KMS-11 (cell line): ENCODE results near the gene SFXN1.
"Not testable (repeated sequence)": the region's sequence is repeated elsewhere in the genome, so short reads cannot be mapped to it uniquely, and the experiment has no call there.

Experiments used
- H2AFZ ChIP-seq: fragments of 200-600 bp; sonication (generic); 2 replicates; pipeline ENCODE4 v1.6.1; 2016; ENCODE audit warnings: antibody characterized with exemption, mixed run types, low read depth
- H3K27ac ChIP-seq: fragments of 200-600 bp; sonication (generic); 2 replicates; pipeline ENCODE4 v1.6.1; 2016; ENCODE audit warnings: mild to moderate bottlenecking, mixed run types
- H3K27me3 ChIP-seq: fragments of 200-600 bp; sonication (generic); 2 replicates; pipeline ENCODE4 v1.6.1; 2017; ENCODE audit warnings: mild to moderate bottlenecking, low read depth, mixed run types, moderate library complexity; ENCODE audit not compliant: insufficient read depth
- H3K36me3 ChIP-seq: fragments of 200-600 bp; sonication (generic); 2 replicates; pipeline ENCODE4 v1.6.1; 2017; ENCODE audit warnings: mild to moderate bottlenecking, mixed run types; ENCODE audit not compliant: insufficient read depth
- H3K4me1 ChIP-seq: fragments of 200-600 bp; sonication (generic); 2 replicates; pipeline ENCODE4 v1.6.1; 2016; ENCODE audit warnings: mild to moderate bottlenecking, low read depth, mixed run types; ENCODE audit not compliant: poor library complexity, severe bottlenecking
- H3K4me2 ChIP-seq: fragments of 200-600 bp; sonication (generic); 2 replicates; pipeline ENCODE4 v1.7.0; 2016; ENCODE audit warnings: mild to moderate bottlenecking, mixed run types
- H3K4me3 ChIP-seq: fragments of 200-600 bp; sonication (generic); IDR thresholded peaks from 2 replicates; pipeline ENCODE4 v1.6.1; 2017; ENCODE audit warnings: low read depth, low read length, mixed read lengths; ENCODE audit not compliant: insufficient read depth
- H3K79me2 ChIP-seq: fragments of 200-600 bp; sonication (generic); 2 replicates; pipeline ENCODE4 v1.6.1; 2016; ENCODE audit warnings: low read depth, mixed run types; ENCODE audit not compliant: insufficient read depth
- H3K9ac ChIP-seq: fragments of 200-600 bp; sonication (generic); 2 replicates; pipeline ENCODE4 v1.6.1; 2016; ENCODE audit warnings: mild to moderate bottlenecking, mixed run types
- H4K20me1 ChIP-seq: fragments of 200-600 bp; sonication (generic); 2 replicates; pipeline ENCODE4 v1.6.1; 2016; ENCODE audit warnings: mild to moderate bottlenecking, mixed run types; ENCODE audit not compliant: insufficient read depth
- CTCF ChIP-seq: fragments of 200-600 bp; sonication (generic); conservative IDR thresholded peaks from 2 replicates; pipeline ENCODE4 v1.6.1; 2017; ENCODE audit warnings: low read depth, mild to moderate bottlenecking, antibody characterized with exemption, low read length, moderate library complexity, mixed read lengths

Gene SFXN1

DNA sequence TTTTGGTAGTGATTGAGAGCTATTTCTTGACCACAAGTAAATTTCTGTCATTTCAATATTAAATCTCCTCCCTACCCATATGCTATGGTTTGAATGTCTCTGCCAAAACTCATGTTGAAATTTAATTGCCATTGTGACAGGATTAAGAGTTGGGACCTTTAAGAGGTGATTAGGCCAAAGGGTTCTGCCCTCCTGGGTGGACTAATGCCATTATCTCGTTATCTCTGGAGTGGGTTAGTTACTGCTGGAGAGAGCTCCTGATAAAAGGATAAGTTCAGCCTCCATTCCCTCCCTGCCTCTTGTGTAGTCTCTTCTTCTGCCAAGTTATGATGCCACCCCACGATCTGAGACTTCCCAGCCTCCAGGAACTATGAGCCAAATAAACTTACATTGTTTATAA lies 30.8 kb upstream of the SFXN1 start:
- Histone ChIP-seq H3K79me2 (no peaks in the 10 kb centered on the region), H3K27me3 (no peaks in the 10 kb centered on the region), H3K9ac (no peak overlapping the region), H3K4me2 (no peak overlapping the region), H2AFZ (no peak overlapping the region), H3K27ac (no peak overlapping the region), H3K4me3 (no peak overlapping the region), H4K20me1 (no peaks in the 10 kb centered on the region), H3K36me3 (no peaks in the 10 kb centered on the region), H3K4me1 (no peaks in the 10 kb centered on the region)
- no peak for TF ChIP-seq CTCF

DNA sequence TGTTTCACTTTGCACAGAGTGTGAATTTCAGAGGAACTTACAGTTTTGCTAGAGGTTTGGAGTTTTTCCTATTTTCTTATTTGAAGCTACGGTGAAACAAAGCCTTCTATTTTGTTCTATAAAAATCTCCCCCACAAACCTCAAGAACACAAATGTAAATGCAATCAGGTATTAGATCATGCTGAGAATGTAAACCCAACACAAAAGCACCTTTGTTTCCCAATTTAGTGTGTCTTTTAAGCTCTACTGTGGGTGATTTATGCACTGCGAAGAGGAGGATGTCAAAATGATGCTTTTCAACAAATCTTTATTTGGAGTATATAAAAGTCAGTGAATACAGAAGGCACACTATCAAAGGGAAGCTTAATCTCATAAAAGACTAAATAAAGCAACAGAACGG lies 30.1 kb upstream of the SFXN1 start:
- Histone ChIP-seq H3K36me3 (no peaks in the 10 kb centered on the region), H4K20me1 (no peaks in the 10 kb centered on the region), H2AFZ (no peak overlapping the region), H3K79me2 (no peaks in the 10 kb centered on the region), H3K4me2 (no peak overlapping the region), H3K4me3 (no peak overlapping the region), H3K4me1 (no peaks in the 10 kb centered on the region), H3K9ac (no peak overlapping the region), H3K27me3 (no peaks in the 10 kb centered on the region), H3K27ac (no peak overlapping the region)
- TF ChIP-seq CTCF: no peak

GRCh38 chr5:175452166-175452565 lies 26.2 kb upstream of the SFXN1 start:
- no peak overlapping the region for H3K4me3 ChIP-seq
- no peak overlapping the region for H3K27ac ChIP-seq
- H3K27me3 ChIP-seq: no peaks in the 10 kb centered on the region
- no peak for TF ChIP-seq CTCF
- no peaks in the 10 kb centered on the region for H3K79me2 ChIP-seq
- H3K4me2 ChIP-seq: no peak overlapping the region
- peaks cover 2% of the 10 kb centered on the region for H3K4me1 ChIP-seq
- no peak overlapping the region for H3K9ac ChIP-seq
- no peaks in the 10 kb centered on the region for H4K20me1 ChIP-seq
- H3K36me3 ChIP-seq: no peaks in the 10 kb centered on the region
- no peak overlapping the region for H2AFZ ChIP-seq

- H4K20me1 ChIP-seq, H3K4me2 ChIP-seq, H3K27ac ChIP-seq, H3K36me3 ChIP-seq, H3K9ac ChIP-seq, H2AFZ ChIP-seq, H3K4me3 ChIP-seq, H3K27me3 ChIP-seq, H3K4me1 ChIP-seq, H3K79me2 ChIP-seq: not testable (repeated sequence)
Measured at GRCh38 chr5:175454338-175454737, 24.0 kb upstream of the SFXN1 start.

GRCh38 chr5:175456105-175456742 lies 22.1 kb upstream of the SFXN1 start:
- H2AFZ ChIP-seq: no peak overlapping the region
- H3K9ac ChIP-seq: no peak overlapping the region
- H3K4me2 ChIP-seq: no peak overlapping the region
- peaks cover 9% of the 10 kb centered on the region for H3K4me1 ChIP-seq
- H3K36me3 ChIP-seq: no peaks in the 10 kb centered on the region
- no peaks in the 10 kb centered on the region for H3K27me3 ChIP-seq
- TF ChIP-seq CTCF: no peak
- no peak overlapping the region for H3K27ac ChIP-seq
- no peak overlapping the region for H3K4me3 ChIP-seq
- H3K79me2 ChIP-seq: no peaks in the 10 kb centered on the region
- no peaks in the 10 kb centered on the region for H4K20me1 ChIP-seq
